A673 (cell line): ENCODE data around the gene DMD. TPM values are rescaled to one million over a fixed set of nuclear protein-coding genes. Genes with fewer than 3 reads are reported as not detected.

Experiments used
- BruUV-seq: library from RNA; stranded (reverse); fragments of 400-500 nt; replicated peaks from 2 replicates; lab custom pipeline; 2021; lab: Mats Ljungman, UMichigan
- CTCF ChIA-PET: fragments of 300-600 bp; sonication (Branson Sonifier 250); formaldehyde crosslinking; loops from one replicate; lab custom pipeline; 2022; ENCODE audit warnings: antibody characterized with exemption; lab: Charles Lee
- POLR2A ChIA-PET: fragments of 300-600 bp; sonication (Branson Sonifier 250); formaldehyde crosslinking; loops from one replicate; lab custom pipeline; 2022; ENCODE audit warnings: antibody characterized with exemption; ENCODE audit not compliant: low non-redundant PET; lab: Charles Lee
- DNase-seq: peaks from one replicate; pipeline ENCODE4 v3.0.0-alpha.2; 2015; ENCODE audit warnings: low spot score
- H3K27ac ChIP-seq: fragments of 200-600 bp; sonication (generic); 2 replicates; pipeline ENCODE4 v1.5.1; 2016; ENCODE audit warnings: mixed run types, low read depth, mild to moderate bottlenecking, mixed read lengths, antibody characterized with exemption, low read length; ENCODE audit not compliant: poor library complexity, severe bottlenecking
- H3K27me3 ChIP-seq: fragments of 200-600 bp; sonication (generic); replicated peaks from 2 replicates; pipeline ENCODE4 v1.6.1; 2017; ENCODE audit warnings: mixed run types, low read depth, mild to moderate bottlenecking, mixed read lengths, antibody characterized with exemption, low read length; ENCODE audit not compliant: insufficient read depth, poor library complexity
- H3K36me3 ChIP-seq: fragments of 200-600 bp; sonication (generic); 2 replicates; pipeline ENCODE4 v1.6.1; 2016; ENCODE audit warnings: mixed run types, mild to moderate bottlenecking, mixed read lengths, antibody characterized with exemption, low read length; ENCODE audit not compliant: insufficient read depth, poor library complexity, severe bottlenecking
- H3K4me1 ChIP-seq: fragments of 200-600 bp; sonication (generic); 2 replicates; pipeline ENCODE4 v1.6.1; 2017; ENCODE audit warnings: mixed run types, mild to moderate bottlenecking, mixed read lengths, antibody characterized with exemption, low read length; ENCODE audit not compliant: insufficient read depth, poor library complexity, severe bottlenecking
- H3K4me3 ChIP-seq: fragments of 200-600 bp; sonication (generic); 2 replicates; pipeline ENCODE4 v1.5.1; 2016; ENCODE audit warnings: low read depth, mixed run types, mild to moderate bottlenecking, mixed read lengths, low read length; ENCODE audit not compliant: poor library complexity, severe bottlenecking
- H3K9me3 ChIP-seq: fragments of 200-600 bp; sonication (generic); 2 replicates; pipeline ENCODE4 v1.6.1; 2016; ENCODE audit warnings: mixed run types, low read depth, mild to moderate bottlenecking, mixed read lengths, antibody characterized with exemption, low read length; ENCODE audit not compliant: poor library complexity, severe bottlenecking
- EZH2 ChIP-seq: fragments of 200-600 bp; sonication (generic); IDR thresholded peaks from 2 replicates; pipeline ENCODE4 v1.6.1; 2017; ENCODE audit warnings: borderline replicate concordance, low read depth, mild to moderate bottlenecking, mixed read lengths, antibody characterized with exemption, low read length; ENCODE audit not compliant: poor library complexity, severe bottlenecking
- intact Hi-C: fragments of 100-400 bp; cut with micrococcal nuclease; formaldehyde crosslinking; loops from one replicate; pipeline ENCODE4 v1.10.0; 2022; ENCODE audit not compliant: unreplicated experiment
- total RNA-seq: library from RNA; stranded (reverse); gene quantifications from 2 replicates; pipeline ENCODE4 v1.2.3, GENCODE V29; 2021
- TF ChIP-seq, protein P1 (sequence below): fragments of 300-800, 200-600 bp; sonication (generic); conservative IDR thresholded peaks from 2 replicates; pipeline ENCODE4 v1.5.1; 2017; ENCODE audit warnings: low read depth, mild to moderate bottlenecking, antibody characterized with exemption, low read length, moderate library complexity, mixed read lengths

The DMD gene
- total RNA-seq, 1 experiment from 2014 or later: 5.4 TPM

DNA sequence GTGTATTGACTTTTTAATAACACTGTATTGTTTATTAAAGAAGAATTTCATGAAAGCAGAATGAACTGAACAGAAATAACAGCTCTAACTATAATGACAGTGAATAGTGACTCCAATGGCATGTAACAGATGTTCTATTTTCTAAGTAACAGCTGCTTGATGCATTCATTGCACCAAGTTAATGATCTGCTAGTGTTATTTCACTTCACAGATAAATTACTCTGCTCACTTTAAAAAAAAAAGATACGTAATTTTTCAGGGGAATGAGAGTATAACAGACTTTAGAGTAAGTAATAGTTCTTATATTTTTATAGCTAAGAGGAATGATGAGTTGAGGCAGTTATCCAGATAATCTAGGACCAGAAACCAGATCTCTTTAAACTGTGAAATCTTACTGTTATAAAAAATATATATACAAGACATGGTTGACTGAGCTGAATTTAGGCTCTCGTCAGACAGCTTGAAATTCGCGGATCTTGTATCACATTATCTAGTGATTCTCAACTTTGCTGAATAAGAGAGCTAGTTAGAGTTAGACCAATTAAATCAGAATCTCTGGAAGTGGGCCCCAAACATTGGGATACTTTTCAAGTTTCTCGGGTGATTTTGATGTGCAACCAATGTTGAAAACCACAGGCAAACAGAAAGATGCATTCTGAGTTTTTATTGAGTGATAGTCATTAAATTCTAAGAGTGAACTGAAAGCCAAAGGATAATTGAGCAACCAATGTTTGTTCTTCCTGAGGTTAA, 840.7 kb downstream of the DMD start:
- no peaks in the 10 kb centered on the region for H3K36me3 ChIP-seq
- peaks cover 3% of the 10 kb centered on the region for H3K27me3 ChIP-seq
- intact Hi-C loops: no loop called here
- H3K4me3 ChIP-seq: no peak overlapping the region
- H3K4me1 ChIP-seq: no peaks in the 10 kb centered on the region
- ChIA-PET POLR2A (no interaction called here), CTCF (no interaction called here)
- BruUV-seq: no TSS peak
- H3K27ac ChIP-seq: no peak overlapping the region
- DNase-seq: no peak
- H3K9me3 ChIP-seq: no peaks in the 10 kb centered on the region
- TF ChIP-seq, protein P1, sequence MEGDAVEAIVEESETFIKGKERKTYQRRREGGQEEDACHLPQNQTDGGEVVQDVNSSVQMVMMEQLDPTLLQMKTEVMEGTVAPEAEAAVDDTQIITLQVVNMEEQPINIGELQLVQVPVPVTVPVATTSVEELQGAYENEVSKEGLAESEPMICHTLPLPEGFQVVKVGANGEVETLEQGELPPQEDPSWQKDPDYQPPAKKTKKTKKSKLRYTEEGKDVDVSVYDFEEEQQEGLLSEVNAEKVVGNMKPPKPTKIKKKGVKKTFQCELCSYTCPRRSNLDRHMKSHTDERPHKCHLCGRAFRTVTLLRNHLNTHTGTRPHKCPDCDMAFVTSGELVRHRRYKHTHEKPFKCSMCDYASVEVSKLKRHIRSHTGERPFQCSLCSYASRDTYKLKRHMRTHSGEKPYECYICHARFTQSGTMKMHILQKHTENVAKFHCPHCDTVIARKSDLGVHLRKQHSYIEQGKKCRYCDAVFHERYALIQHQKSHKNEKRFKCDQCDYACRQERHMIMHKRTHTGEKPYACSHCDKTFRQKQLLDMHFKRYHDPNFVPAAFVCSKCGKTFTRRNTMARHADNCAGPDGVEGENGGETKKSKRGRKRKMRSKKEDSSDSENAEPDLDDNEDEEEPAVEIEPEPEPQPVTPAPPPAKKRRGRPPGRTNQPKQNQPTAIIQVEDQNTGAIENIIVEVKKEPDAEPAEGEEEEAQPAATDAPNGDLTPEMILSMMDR: no peak
- TF ChIP-seq EZH2: no peak

DNA sequence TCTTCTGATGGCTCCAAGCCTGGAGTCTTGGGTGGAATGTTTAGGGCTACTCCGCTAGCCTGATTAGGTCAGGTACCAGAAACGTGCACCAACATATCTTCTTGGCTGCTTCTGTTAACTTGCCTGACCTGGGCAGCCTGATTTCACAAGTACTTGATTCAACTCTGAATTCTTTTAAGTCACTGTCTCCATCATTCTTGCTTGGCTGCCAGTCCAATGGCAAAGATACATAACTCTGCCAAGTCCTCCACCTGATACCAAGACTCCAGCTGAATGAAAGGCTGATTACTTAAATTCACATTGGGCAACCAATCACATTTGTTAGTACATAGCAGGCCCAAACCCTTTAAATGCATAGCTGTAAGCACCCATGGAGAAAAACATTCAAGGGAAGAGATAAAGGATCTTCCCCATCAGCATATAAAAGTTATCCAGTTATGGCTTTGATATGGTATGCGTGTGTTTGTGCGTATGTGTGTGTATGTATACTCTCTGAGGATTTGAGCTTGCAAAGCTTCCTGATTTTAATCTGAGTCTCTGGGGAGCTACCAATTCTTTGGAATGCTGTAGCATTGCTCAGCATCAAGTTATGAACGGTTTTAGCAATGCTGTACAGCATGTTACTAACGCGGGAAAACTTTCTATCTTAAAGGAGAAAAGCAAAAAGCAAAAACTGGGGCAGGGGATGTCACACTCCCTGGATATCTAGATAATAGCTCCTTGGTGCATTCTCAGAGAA, 917.2 kb downstream of the DMD start:
- Histone ChIP-seq H3K9me3 (no peaks in the 10 kb centered on the region), H3K36me3 (no peaks in the 10 kb centered on the region), H3K4me3 (no peak overlapping the region), H3K27ac (no peak overlapping the region), H3K4me1 (no peaks in the 10 kb centered on the region), H3K27me3 (no peaks in the 10 kb centered on the region)
- TF ChIP-seq EZH2: no peak
- TF ChIP-seq, protein P1: no peak
- no TSS peak for BruUV-seq
- CTCF ChIA-PET: no interaction called here
- intact Hi-C loops: no loop called here
- no peak for DNase-seq
- POLR2A ChIA-PET: no interaction called here

DNA sequence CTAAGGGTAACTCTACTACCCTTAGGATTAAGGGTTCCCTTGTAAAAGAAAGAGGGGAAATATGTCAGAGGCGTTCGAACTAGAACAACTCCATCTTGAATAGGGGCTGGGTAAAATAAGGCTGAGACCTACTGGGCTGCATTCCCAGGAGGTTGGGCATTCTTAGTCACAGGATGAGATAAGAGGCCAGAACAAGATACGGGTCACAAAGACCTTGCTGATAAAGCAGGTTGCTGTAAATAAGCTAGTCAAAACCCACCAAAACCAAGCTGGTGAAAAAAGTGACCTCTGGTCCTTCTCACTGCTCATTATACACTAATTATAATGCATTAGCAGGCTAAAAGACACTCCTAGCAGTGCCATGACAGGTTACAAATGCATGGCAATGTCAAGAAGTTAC, 922.0 kb downstream of the DMD start:
- no peak for DNase-seq
- TF ChIP-seq EZH2: no peak
- POLR2A ChIA-PET: no interaction called here
- no TSS peak for BruUV-seq
- H3K27me3 ChIP-seq: no peaks in the 10 kb centered on the region
- no peak overlapping the region for H3K4me3 ChIP-seq
- CTCF ChIA-PET: no interaction called here
- H3K9me3 ChIP-seq: no peaks in the 10 kb centered on the region
- no peaks in the 10 kb centered on the region for H3K4me1 ChIP-seq
- no peaks in the 10 kb centered on the region for H3K36me3 ChIP-seq
- no peak overlapping the region for H3K27ac ChIP-seq
- intact Hi-C loops: no loop called here
